Heart left ventricle (tissue), 16 donors: ENCODE results near the gene RIIAD1. TPM values are rescaled to one million over a fixed set of nuclear protein-coding genes. Genes with fewer than 3 reads are reported as not detected.

Source experiments
- ATAC-seq, 4 donors: fragments of 200-7000 bp; cut with Tn5 transposase; one replicate each; pipeline ENCODE4 v1.9.1; 2020 to 2022; ENCODE audit warnings: moderate library complexity in 4 of 4, mild to moderate bottlenecking in 3 of 4, moderate number of reproducible peaks in 1 of 4
- DNase-seq, 5 donors: peaks; one replicate each; pipeline ENCODE4 v3.0.0-alpha.2; 2020
- H3K27ac ChIP-seq, 12 donors: fragments of 200-600 bp; sonication (generic) in 4 of 12; one replicate each; pipeline versions ENCODE4 v1.5.0 to v1.8.0; 2016 to 2022; ENCODE audit warnings: mild to moderate bottlenecking in 2 of 12
- H3K27me3 ChIP-seq, 9 donors: fragments of 200-600 bp; sonication (generic) in 2 of 9; one replicate each; pipeline versions ENCODE4 v1.5.1 to v1.8.0; 2016 to 2022; ENCODE audit warnings: mild to moderate bottlenecking in 3 of 9
- H3K36me3 ChIP-seq, 9 donors: fragments of 200-600 bp; sonication (generic) in 2 of 9; one replicate each; pipeline versions ENCODE4 v1.5.0 to v1.8.0; 2018 to 2022; ENCODE audit warnings: mild to moderate bottlenecking in 2 of 9
- H3K4me1 ChIP-seq, 12 donors: fragments of 200-600 bp; sonication (generic) in 4 of 12; one replicate each; pipeline versions ENCODE4 v1.5.0 to v1.8.0; 2016 to 2022; ENCODE audit warnings: mild to moderate bottlenecking in 3 of 12
- H3K4me3 ChIP-seq, 12 donors: fragments of 200-600 bp; sonication (generic) in 4 of 12; one replicate each; pipeline versions ENCODE4 v1.5.0 to v1.8.0; 2017 to 2022; ENCODE audit warnings: mild to moderate bottlenecking in 9 of 12, moderate library complexity in 4 of 12
- H3K9me3 ChIP-seq, 12 donors: fragments of 200-600 bp; sonication (generic) in 4 of 12; one replicate each; pipeline versions ENCODE4 v1.5.0 to v1.8.0; 2016 to 2022; ENCODE audit warnings: mild to moderate bottlenecking in 1 of 12
- CTCF ChIP-seq, 12 donors: fragments of 200-600 bp; sonication (generic) in 4 of 12; IDR thresholded peaks; one replicate each; pipeline versions ENCODE4 v1.5.0 to v1.8.0; 2018 to 2022; ENCODE audit warnings: antibody characterized with exemption in 12 of 12, mild to moderate bottlenecking in 5 of 12
- POLR2A ChIP-seq, 2 donors: fragments of 450-650 bp; IDR thresholded peaks; one replicate each; pipeline ENCODE4 v1.6.1; 2017; ENCODE audit warnings: antibody characterized with exemption in 2 of 2, mild to moderate bottlenecking in 2 of 2, moderate library complexity in 2 of 2
- WGBS, 4 donors: extraction: QIAGEN DNeasy Blood & Tissue Kit in 2 of 4; methylation state at CpG; one replicate each; pipeline versions ENCODE4 v1.1.5 to v1.1.7; 2013 to 2018; 5-methylcytosine and 5-hydroxymethylcytosine counted together
- intact Hi-C, 10 donors: fragments of 100-400 bp; cut with DNase I; formaldehyde crosslinking; loops; one replicate each; pipeline versions ENCODE4 v1.11.1 to v1.14.2; 2022
- polyA plus RNA-seq, 2 donors: library from polyadenylated mRNA; stranded (reverse); fragments of 200-250 nt; gene quantifications; one replicate each; pipeline ENCODE4 v1.2.3, GENCODE V29; 2013
- total RNA-seq, 9 donors: library from RNA; depleted of rRNA in 2 of 9; stranded (reverse); fragments of >200 nt in 2 of 9; fragmentation: NEBNext Ultra II Directional in 3 of 9; extraction: Animal tissue kit (Norgen Biotek cat#: 25700) in 3 of 9; gene quantifications; one replicate each; pipeline versions ENCODE4 v1.1.0 to v1.2.4, GENCODE V29; 2016 to 2023
- donor health status: ischemic (EF 13 %, LVEDD 7.1; RV severe dilation, severe dysfunction).
- donor health status: healthy with polysubstance abuse.
- donor health status: DM: no; HTN: yes; CAD: no.
- donor health status: DM: no; HTN: no; CAD: no.
- donor health status: ischemic (EF 25% LVEDD 6.9; RV normal size, moderate dysfunction).
- donor health status: ischemic (EF 25% LVEDD 5.7; RV mildly dilated, moderate dysfunction).
- donor health status: healthy.
- donor health status: DM: yes; HTN: yes; CAD: no.
- donor health status: ischemic (EF 35%, LVEDD 5.7; RV mildly dilated, moderate dysfunction).
- donor health status: nonischemic (EF 11% LVEDD 7.7; RV severe dilation, severe dysfunction).
- donor health status: DM: yes; HTN: yes; CAD: no.
- donor health status: PGD.
- donor health status: ischemic (EF 29% LVEDD 5.4; RV normal size, mild dysfunction).
- donor health status: nonischemic (EF 23%, LVEDD 6.1; RV moderate dilation, normal function).

The RIIAD1 gene
- total and polyA plus RNA-seq, 11 donors = 2.3 to 20.8 (median 6.8) TPM; not detected in 2

DNA sequence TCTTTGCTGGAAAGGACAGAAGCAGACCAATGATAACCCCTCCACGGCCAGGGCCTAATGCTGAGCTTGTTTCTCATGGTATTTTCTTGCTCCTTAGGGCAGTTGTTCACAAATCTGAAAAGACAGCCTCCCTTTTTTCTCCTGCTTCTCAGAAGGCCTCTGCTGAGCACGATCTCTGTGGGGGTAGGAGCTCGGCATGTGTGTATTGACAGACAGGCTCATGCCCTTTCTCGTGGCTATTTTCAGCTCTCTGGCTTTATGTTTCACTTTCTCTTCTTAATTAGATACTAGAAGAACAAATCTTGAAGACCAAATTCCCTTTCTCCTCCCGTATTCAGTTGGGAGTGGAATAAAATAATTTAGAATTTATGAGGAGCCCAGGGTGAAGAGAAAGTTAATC, 768 bp upstream of the RIIAD1 start:
- Histone ChIP-seq H3K9me3 (no peaks in the 10 kb centered on the region), H3K4me1 (peaks cover 0 to 53% (median 33%) of the 10 kb centered on the region in 12 donors), H3K27me3 (peaks cover 0 to 42% (median 7%) of the 10 kb centered on the region in 9 donors), H3K4me3 (peak overlapping the region in 11 of 12 donors; percentile 27 to 74 (median 58)), H3K36me3 (no peaks in the 10 kb centered on the region), H3K27ac (peak overlapping the region; percentile 55 to 89 (median 74))
- DNase-seq = peak in 2 of 5 donors; percentile 29 to 48
- intact Hi-C loops = no loop called here
- TF ChIP-seq CTCF (IDR thresholded peaks at IDR 0.05) (no peak), POLR2A (IDR thresholded peaks at IDR 0.05) (no peak)
- WGBS, 4 donors = 4 to 15% (median 7%) methylated on average over 5 of the region's 5 CpGs
- peak in 3 of 4 donors; percentile 67 to 77 (median 74) for ATAC-seq

DNA sequence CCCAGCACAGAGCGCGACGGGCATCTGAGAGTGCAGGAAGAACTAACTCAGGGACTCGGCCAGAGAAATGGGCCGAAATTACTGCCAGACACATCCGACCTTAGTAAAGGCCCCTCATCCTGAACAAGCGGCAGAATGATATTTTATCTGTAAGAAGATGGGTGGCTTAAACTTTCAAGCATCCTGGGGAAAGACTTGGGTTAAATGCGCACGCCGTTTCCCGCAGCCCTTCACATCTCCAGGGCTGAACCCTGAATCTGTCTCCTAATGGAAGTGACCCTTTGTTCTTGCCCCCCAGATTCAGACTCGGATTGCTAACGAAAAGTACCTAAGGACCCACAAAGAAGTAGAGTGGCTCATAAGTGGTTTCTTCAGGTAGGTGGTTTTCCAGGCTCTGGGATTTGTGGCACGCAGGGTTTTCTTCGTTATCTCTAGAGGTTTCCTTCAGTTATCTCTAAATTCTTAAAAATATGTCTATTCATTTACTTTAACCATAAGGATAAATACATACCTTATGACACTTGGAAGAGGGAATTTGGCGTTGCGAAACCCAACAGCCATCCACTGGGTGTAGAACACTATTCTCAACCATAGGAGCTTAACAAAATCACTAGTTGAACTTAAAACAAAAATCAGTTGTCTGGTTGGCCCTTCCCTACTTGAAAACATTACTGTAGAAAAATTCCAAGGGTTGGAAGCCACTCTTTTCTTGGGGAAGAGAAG, 627 bp downstream of the RIIAD1 start:
- 28 to 40% (median 30%) methylated on average over 17 of the region's 17 CpGs for WGBS, 4 donors
- intact Hi-C loops = no loop called here
- H3K4me1 ChIP-seq = peaks cover 0 to 47% (median 29%) of the 10 kb centered on the region in 12 donors

DNA sequence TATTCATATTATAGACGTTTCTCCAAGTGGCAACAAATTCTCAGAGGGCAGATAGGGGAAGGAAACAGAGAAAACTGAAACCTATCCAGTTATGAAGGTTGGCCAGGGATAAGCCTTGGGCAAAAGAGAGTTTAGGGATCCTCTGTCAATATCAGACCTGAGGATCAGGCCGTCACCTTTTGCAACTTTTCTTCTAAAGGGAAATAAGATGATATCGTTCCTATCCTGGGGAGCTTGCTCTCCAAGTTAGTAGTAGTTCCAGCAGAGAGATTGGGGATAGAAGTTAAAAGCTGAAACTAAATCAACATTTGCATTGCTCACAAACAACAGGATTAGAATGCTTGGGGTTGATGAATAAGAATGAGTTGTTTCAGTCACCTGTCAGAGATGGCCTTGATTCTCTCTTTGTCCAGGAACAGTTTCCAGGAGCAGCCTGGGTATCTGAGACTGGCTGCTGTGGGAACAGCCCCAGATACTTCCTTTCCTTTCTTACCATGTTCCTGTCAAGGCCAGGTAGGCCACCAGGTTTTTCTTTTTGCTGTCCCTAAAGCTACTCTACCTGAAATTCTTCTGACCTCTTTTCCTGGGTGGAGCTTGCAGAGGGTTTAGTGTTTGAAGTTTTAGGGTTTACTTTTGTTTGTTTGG, 2.5 kb downstream of the RIIAD1 start:
- no peaks in the 10 kb centered on the region for H3K36me3 ChIP-seq
- DNase-seq (no peak), ATAC-seq (no peak)
- H3K9me3 ChIP-seq = no peaks in the 10 kb centered on the region
- WGBS, 4 donors = 50 to 65% (median 59%) methylated on average over 3 of the region's 3 CpGs
- no peak for TF ChIP-seq CTCF (IDR thresholded peaks at IDR 0.05)
- no peak for TF ChIP-seq POLR2A (IDR thresholded peaks at IDR 0.05)
- intact Hi-C loops = no loop called here
- peaks cover 0 to 18% (median 0%) of the 10 kb centered on the region in 9 donors for H3K27me3 ChIP-seq
- H3K27ac ChIP-seq = no peak overlapping the region
- peaks cover 0 to 37% (median 19%) of the 10 kb centered on the region in 12 donors for H3K4me1 ChIP-seq
- no peak overlapping the region for H3K4me3 ChIP-seq

More for the DNA sequence above, 627 bp downstream of the RIIAD1 start:
- DNase-seq (no peak), ATAC-seq (no peak)
- Histone ChIP-seq H3K9me3 (no peaks in the 10 kb centered on the region), H3K27me3 (peaks cover 0 to 30% (median 0%) of the 10 kb centered on the region in 9 donors), H3K27ac (peak overlapping the region in 3 of 12 donors; percentile 69 to 85 (median 76)), H3K4me3 (peak overlapping the region; percentile 27 to 74 (median 58)), H3K36me3 (no peaks in the 10 kb centered on the region)
- TF ChIP-seq CTCF (IDR thresholded peaks at IDR 0.05) = no peak
- TF ChIP-seq POLR2A (IDR thresholded peaks at IDR 0.05) = no peak
